ENCODE results near the gene ADAP1. TPM values are rescaled to one million over a fixed set of nuclear protein-coding genes. Genes with fewer than 3 reads are reported as not detected.
A peak's percentile ranks its signal among the peaks of the same experiment; 100 is the strongest.

Gene ADAP1
- total and polyA plus RNA-seq, 2 of the 13 experiments (the other 11 are each of a cell fraction or from before 2014, with no cell fraction given): 10.5 to 24.6 TPM

GRCh38 chr7:957418-958220 lies 3.1 kb upstream of the ADAP1 start (continued):
- TF ChIP-seq DPF2 (CRISPR knock-in tag; IDR thresholded peaks at IDR 0.05; ENCODE audit: borderline replicate concordance, low read depth) (peak; percentile 61; the same call in 1 of the 2 replicates), ZNF777 (CRISPR knock-in tag; IDR thresholded peaks at IDR 0.05) (peak; percentile 42), HDAC2 (CRISPR knock-in tag; IDR thresholded peaks at IDR 0.05) (peak; percentile 62), ZNF503 (CRISPR knock-in tag; IDR thresholded peaks at IDR 0.05) (peak; percentile 77; the same call in 1 of the 2 replicates), ZHX1 (CRISPR knock-in tag; IDR thresholded peaks at IDR 0.05; ENCODE audit: low read depth) (peak; percentile 77; the same call in 1 of the 2 replicates), SRY (CRISPR knock-in tag; IDR thresholded peaks at IDR 0.05) (no peak; the same call in 1 of the 2 replicates), ZNF704 (CRISPR knock-in tag; IDR thresholded peaks at IDR 0.05; ENCODE audit: borderline replicate concordance) (peak; percentile 92), ATF3 (CRISPR knock-in tag; IDR thresholded peaks at IDR 0.05) (0 out of 2 replicates have a peak, but pooled peaks have one; percentile 19), RFX3 (CRISPR knock-in tag; IDR thresholded peaks at IDR 0.05) (no peak), ZXDC (CRISPR knock-in tag; IDR thresholded peaks at IDR 0.05) (peak; percentile 73), TARDBP (CRISPR knock-in tag; IDR thresholded peaks at IDR 0.05) (peak; percentile 85), MYC (CRISPR knock-in tag; IDR thresholded peaks at IDR 0.05; ENCODE audit: borderline replicate concordance) (peak; percentile 91), TFDP1 (CRISPR knock-in tag; IDR thresholded peaks at IDR 0.05; ENCODE audit: borderline replicate concordance) (peak; percentile 65; the same call in 1 of the 2 replicates), ZKSCAN1 (IDR thresholded peaks at IDR 0.05; ENCODE audit: low read length) (no peak), POGK (CRISPR knock-in tag; conservative IDR thresholded peaks at IDR 0.05) (peak; percentile 91)
